Prostate gland (tissue), 2 donors: Measurements from ENCODE around the gene TYR.
"Not testable (repeated sequence)": the region's sequence is repeated elsewhere in the genome, so short reads cannot be mapped to it uniquely, and the experiment has no call there.

Experiments
- CTCF ChIP-seq, 4 experiments: fragments of 200-600 bp in 2 of 4; fragments of 450-650 bp in 2 of 4; sonication (generic) in 2 of 4; IDR thresholded peaks; 1 replicate in 3 of 4; 2 replicates in 1 of 4; pipeline ENCODE4 v1.5.1; 2016 to 2019; ENCODE audit warnings: antibody characterized with exemption in 4 of 4, mild to moderate bottlenecking in 2 of 4, moderate library complexity in 2 of 4
- POLR2A ChIP-seq: fragments of 450-650 bp; IDR thresholded peaks from one replicate; pipeline ENCODE4 v1.6.1; 2016; ENCODE audit warnings: antibody characterized with exemption, mild to moderate bottlenecking
- POLR2AphosphoS5 ChIP-seq: sonication (generic); formaldehyde crosslinking; IDR thresholded peaks from one replicate; pipeline ENCODE4 v1.6.1; 2017; ENCODE audit warnings: antibody characterized with exemption

DNA sequence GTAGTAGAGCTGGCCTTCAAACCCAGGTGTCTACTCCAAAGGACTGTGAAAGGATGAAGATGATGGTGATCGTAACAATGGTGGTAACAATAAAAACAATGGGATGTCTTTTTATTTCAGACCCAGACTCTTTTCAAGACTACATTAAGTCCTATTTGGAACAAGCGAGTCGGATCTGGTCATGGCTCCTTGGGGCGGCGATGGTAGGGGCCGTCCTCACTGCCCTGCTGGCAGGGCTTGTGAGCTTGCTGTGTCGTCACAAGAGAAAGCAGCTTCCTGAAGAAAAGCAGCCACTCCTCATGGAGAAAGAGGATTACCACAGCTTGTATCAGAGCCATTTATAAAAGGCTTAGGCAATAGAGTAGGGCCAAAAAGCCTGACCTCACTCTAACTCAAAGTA lies 117.3 kb downstream of the TYR start:
- not testable (repeated sequence) for TF ChIP-seq CTCF (IDR thresholded peaks at IDR 0.05); POLR2A; POLR2AphosphoS5
